Measurements from ENCODE around the gene LTB. TPM values are rescaled to one million over a fixed set of nuclear protein-coding genes. Genes with fewer than 3 reads are reported as not detected.

LTB gene
- total and polyA plus RNA-seq, 2 of the 13 experiments (the other 11 are each of a cell fraction or from before 2014, with no cell fraction given): 0.09 to 0.22 TPM

DNA sequence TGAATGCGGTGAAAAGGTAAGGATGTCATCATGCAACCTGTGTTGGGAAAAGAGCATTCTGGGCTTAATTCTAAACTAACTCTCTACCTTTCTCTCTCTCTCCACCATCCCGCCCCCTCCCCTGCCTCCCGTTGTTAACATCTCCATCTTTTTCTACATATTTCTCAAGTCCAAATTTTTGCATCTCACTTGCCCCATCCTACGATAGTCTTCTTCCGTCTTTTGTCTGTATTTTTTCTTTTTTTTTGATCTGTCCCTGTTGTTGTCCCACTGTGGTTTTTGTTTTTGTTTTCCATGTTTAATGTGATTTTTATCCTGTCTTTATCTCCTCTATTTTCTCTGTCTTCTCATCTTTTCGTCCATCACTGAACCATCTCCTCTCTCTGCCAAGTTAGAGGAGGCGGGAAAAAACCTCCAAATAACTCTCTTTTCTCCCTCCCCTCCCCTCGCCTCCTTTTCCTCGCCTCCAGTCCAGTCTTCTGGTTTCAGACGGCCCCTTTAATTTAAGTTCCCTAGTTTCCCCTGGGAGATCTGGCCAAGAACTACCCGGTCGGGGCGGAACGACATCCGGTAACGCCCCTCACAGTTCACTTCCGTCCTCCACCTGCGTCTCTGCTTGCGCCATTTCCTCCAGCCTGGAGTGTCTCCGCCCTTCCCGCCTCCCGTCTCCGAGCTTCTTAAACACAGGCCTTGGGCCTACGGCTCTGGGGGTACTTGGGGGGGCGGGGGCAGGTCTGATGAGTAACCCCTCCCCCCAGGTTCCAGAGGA, 35.1 kb downstream of the LTB start, which contains the start of gene NFKBIL1 (continued):
- TF ChIP-seq, protein P1, sequence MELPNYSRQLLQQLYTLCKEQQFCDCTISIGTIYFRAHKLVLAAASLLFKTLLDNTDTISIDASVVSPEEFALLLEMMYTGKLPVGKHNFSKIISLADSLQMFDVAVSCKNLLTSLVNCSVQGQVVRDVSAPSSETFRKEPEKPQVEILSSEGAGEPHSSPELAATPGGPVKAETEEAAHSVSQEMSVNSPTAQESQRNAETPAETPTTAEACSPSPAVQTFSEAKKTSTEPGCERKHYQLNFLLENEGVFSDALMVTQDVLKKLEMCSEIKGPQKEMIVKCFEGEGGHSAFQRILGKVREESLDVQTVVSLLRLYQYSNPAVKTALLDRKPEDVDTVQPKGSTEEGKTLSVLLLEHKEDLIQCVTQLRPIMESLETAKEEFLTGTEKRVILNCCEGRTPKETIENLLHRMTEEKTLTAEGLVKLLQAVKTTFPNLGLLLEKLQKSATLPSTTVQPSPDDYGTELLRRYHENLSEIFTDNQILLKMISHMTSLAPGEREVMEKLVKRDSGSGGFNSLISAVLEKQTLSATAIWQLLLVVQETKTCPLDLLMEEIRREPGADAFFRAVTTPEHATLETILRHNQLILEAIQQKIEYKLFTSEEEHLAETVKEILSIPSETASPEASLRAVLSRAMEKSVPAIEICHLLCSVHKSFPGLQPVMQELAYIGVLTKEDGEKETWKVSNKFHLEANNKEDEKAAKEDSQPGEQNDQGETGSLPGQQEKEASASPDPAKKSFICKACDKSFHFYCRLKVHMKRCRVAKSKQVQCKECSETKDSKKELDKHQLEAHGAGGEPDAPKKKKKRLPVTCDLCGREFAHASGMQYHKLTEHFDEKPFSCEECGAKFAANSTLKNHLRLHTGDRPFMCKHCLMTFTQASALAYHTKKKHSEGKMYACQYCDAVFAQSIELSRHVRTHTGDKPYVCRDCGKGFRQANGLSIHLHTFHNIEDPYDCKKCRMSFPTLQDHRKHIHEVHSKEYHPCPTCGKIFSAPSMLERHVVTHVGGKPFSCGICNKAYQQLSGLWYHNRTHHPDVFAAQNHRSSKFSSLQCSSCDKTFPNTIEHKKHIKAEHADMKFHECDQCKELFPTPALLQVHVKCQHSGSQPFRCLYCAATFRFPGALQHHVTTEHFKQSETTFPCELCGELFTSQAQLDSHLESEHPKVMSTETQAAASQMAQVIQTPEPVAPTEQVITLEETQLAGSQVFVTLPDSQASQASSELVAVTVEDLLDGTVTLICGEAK (IDR thresholded peaks at IDR 0.05): peak; percentile 98
- TF ChIP-seq, protein P1 (CRISPR knock-in tag; IDR thresholded peaks at IDR 0.05): no peak; the same call in 1 of the 2 replicates
- TF ChIP-seq, protein P2, sequence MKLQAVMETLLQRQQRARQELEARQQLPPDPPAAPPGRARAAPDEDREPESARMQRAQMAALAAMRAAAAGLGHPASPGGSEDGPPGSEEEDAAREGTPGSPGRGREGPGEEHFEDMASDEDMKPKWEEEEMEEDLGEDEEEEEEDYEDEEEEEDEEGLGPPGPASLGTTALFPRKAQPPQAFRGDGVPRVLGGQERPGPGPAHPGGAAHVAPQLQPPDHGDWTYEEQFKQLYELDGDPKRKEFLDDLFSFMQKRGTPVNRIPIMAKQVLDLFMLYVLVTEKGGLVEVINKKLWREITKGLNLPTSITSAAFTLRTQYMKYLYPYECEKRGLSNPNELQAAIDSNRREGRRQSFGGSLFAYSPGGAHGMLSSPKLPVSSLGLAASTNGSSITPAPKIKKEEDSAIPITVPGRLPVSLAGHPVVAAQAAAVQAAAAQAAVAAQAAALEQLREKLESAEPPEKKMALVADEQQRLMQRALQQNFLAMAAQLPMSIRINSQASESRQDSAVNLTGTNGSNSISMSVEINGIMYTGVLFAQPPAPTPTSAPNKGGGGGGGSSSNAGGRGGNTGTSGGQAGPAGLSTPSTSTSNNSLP (IDR thresholded peaks at IDR 0.05; ENCODE audit: low read depth, low read length): no peak
- TF ChIP-seq SP1 (IDR thresholded peaks at IDR 0.05) (no peak; the same call in 1 of the 2 replicates), SP1 (CRISPR knock-in tag; IDR thresholded peaks at IDR 0.05) (peak; percentile 99), ZZZ3 (CRISPR knock-in tag; IDR thresholded peaks at IDR 0.05; ENCODE audit: borderline replicate concordance) (peak; percentile 97; the same call in 1 of the 2 replicates), CHCHD3 (CRISPR knock-in tag; IDR thresholded peaks at IDR 0.05) (no peak), SMARCC2 (IDR thresholded peaks at IDR 0.05) (no peak), SMAD9 (CRISPR knock-in tag; IDR thresholded peaks at IDR 0.05) (no peak)
- TF ChIP-seq, protein P3, sequence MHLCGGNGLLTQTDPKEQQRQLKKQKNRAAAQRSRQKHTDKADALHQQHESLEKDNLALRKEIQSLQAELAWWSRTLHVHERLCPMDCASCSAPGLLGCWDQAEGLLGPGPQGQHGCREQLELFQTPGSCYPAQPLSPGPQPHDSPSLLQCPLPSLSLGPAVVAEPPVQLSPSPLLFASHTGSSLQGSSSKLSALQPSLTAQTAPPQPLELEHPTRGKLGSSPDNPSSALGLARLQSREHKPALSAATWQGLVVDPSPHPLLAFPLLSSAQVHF (CRISPR knock-in tag; IDR thresholded peaks at IDR 0.05): peak; percentile 63; the same call in 1 of the 2 replicates
